Glutamatergic neuron (in vitro differentiated cells): ENCODE data around the gene EIF4EBP3. TPM values are rescaled to one million over a fixed set of nuclear protein-coding genes. Genes with fewer than 3 reads are reported as not detected.

ENCODE experiments used
- DNase-seq: peaks from one replicate; pipeline ENCODE4 v3.0.0; 2022
- H3K27ac Mint-ChIP-seq: one replicate; pipeline ENCODE4 v1.8.0; 2020; ENCODE audit warnings: mild to moderate bottlenecking, mixed read lengths, inconsistent platforms; ENCODE audit not compliant: unreplicated experiment
- H3K27me3 Mint-ChIP-seq: one replicate; pipeline ENCODE4 v1.8.0; 2020; ENCODE audit warnings: mild to moderate bottlenecking, moderate library complexity, mixed read lengths, inconsistent platforms; ENCODE audit not compliant: unreplicated experiment
- H3K36me3 Mint-ChIP-seq: one replicate; pipeline ENCODE4 v1.8.0; 2020; ENCODE audit warnings: mild to moderate bottlenecking, mixed read lengths, inconsistent platforms; ENCODE audit not compliant: unreplicated experiment
- H3K4me1 Mint-ChIP-seq: one replicate; pipeline ENCODE4 v1.8.0; 2020; ENCODE audit warnings: mild to moderate bottlenecking, low read depth, mixed read lengths, inconsistent platforms; ENCODE audit not compliant: unreplicated experiment
- H3K4me3 Mint-ChIP-seq: one replicate; pipeline ENCODE4 v1.8.0; 2020; ENCODE audit warnings: mild to moderate bottlenecking, mixed read lengths, inconsistent platforms; ENCODE audit not compliant: unreplicated experiment
- H3K9me3 Mint-ChIP-seq: one replicate; pipeline ENCODE4 v1.8.0; 2020; ENCODE audit warnings: mild to moderate bottlenecking, moderate library complexity, mixed read lengths, inconsistent platforms; ENCODE audit not compliant: unreplicated experiment
- CTCF ChIP-seq: fragments of 200-600 bp; sonication (generic); IDR thresholded peaks from one replicate; pipeline ENCODE4 v1.5.0; 2021; ENCODE audit not compliant: partially characterized antibody, unreplicated experiment
- total RNA-seq: library from RNA; stranded (reverse); fragmentation: NEBNext Ultra II Directional; extraction: Animal tissue kit (Norgen Biotek cat#: 25700); gene quantifications from one replicate; pipeline ENCODE4 v1.2.1, GENCODE V29; 2021; ENCODE audit not compliant: unreplicated experiment

EIF4EBP3 gene
- total RNA-seq, 1 donor from 2014 or later: 7.0 TPM

- peaks cover 18% of the 10 kb centered on the region for H3K27me3 Mint-ChIP-seq
- H3K36me3 Mint-ChIP-seq: no peaks in the 10 kb centered on the region
- peaks cover 14% of the 10 kb centered on the region for H3K9me3 Mint-ChIP-seq
- no peak for TF ChIP-seq CTCF
- peak overlapping the region; percentile 95 for H3K4me3 Mint-ChIP-seq
- H3K4me1 Mint-ChIP-seq: peaks cover 7% of the 10 kb centered on the region
- H3K27ac Mint-ChIP-seq: no peak overlapping the region
- DNase-seq: no peak
Observed at GRCh38 chr5:140565780-140566095, 18.3 kb downstream of the EIF4EBP3 start.

- Mint-ChIP-seq H3K27ac (no peak overlapping the region), H3K4me1 (peaks cover 7% of the 10 kb centered on the region), H3K4me3 (peak overlapping the region; percentile 59), H3K27me3 (peaks cover 18% of the 10 kb centered on the region), H3K36me3 (no peaks in the 10 kb centered on the region), H3K9me3 (peaks cover 14% of the 10 kb centered on the region)
- TF ChIP-seq CTCF: no peak
- no peak for DNase-seq
Observed at GRCh38 chr5:140566665-140567064, 19.2 kb downstream of the EIF4EBP3 start.

GRCh38 chr5:140567136-140567818, 19.8 kb downstream of the EIF4EBP3 start:
- Mint-ChIP-seq H3K27ac (no peak overlapping the region), H3K9me3 (peaks cover 14% of the 10 kb centered on the region), H3K27me3 (peaks cover 18% of the 10 kb centered on the region), H3K4me1 (peaks cover 7% of the 10 kb centered on the region), H3K36me3 (no peaks in the 10 kb centered on the region), H3K4me3 (no peak overlapping the region)
- no peak for TF ChIP-seq CTCF
- no peak for DNase-seq

GRCh38 chr5:140567871-140568270, 20.4 kb downstream of the EIF4EBP3 start:
- H3K36me3 Mint-ChIP-seq: no peaks in the 10 kb centered on the region
- H3K27ac Mint-ChIP-seq: no peak overlapping the region
- no peak overlapping the region for H3K4me3 Mint-ChIP-seq
- peaks cover 7% of the 10 kb centered on the region for H3K4me1 Mint-ChIP-seq
- DNase-seq: no peak
- H3K27me3 Mint-ChIP-seq: peaks cover 18% of the 10 kb centered on the region
- H3K9me3 Mint-ChIP-seq: peaks cover 14% of the 10 kb centered on the region
- TF ChIP-seq CTCF: no peak

- Mint-ChIP-seq H3K27ac (no peak overlapping the region), H3K4me1 (peaks cover 4% of the 10 kb centered on the region), H3K27me3 (peaks cover 15% of the 10 kb centered on the region), H3K9me3 (peaks cover 11% of the 10 kb centered on the region), H3K4me3 (no peak overlapping the region), H3K36me3 (no peaks in the 10 kb centered on the region)
- no peak for DNase-seq
- no peak for TF ChIP-seq CTCF
Observed at GRCh38 chr5:140568443-140569063, 21.1 kb downstream of the EIF4EBP3 start.
